Activated CD4-positive, alpha-beta T cell treated with anti-CD3 and anti-CD28 coated beads for 1 hour (primary cell): Measurements from ENCODE around the gene ORC3.
"Not testable (repeated sequence)": the region's sequence is repeated elsewhere in the genome, so short reads cannot be mapped to it uniquely, and the experiment has no call there.

Source experiments
- DNase-seq: peaks from one replicate; pipeline ENCODE4 v3.0.0-alpha.2; 2020

Gene ORC3

DNA sequence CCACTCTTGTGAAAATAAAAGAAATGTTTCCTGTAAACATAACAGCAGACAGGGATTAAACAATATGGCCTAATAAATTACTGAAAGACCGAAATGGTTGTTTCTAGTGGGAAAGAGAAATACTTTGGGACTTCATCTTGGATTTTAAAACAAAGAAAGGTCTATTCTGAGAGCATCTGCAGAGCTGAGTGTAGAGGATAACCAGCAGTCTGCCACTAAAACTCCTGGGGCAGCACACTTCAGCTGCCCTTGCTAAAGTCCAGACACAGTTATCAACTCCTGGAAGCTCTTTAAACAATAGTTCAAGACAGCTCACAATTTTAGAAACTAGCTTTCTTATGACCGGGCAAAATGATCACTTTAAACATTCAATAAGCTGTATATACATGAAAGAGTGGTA lies 73.5 kb downstream of the ORC3 start:
- no peak for DNase-seq

DNA sequence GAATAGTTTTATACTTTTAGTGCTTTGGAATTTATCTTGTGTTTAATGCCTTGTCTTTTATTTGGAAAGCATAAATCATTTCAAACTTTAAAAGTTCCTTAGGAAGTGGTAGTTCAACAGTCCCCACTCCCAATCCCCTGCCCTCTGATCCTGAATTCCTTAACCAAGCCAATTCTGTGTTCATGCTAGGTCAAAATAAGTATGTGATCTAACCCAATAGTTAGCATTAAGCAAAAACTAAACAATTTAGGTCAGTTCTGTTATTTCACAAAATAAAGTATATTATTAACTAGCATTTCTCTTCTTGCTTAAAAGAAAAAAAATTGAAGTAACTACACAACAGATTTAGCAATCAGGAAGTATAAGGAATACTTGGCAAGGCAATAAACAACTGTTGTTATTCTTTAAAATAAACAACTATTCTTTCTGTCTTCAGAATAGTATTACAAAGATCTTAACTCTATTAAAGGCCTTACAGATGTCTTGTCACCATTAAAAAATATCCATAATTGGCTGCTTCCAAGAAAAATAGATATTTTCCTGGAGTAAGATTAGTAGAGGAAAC lies 75.1 kb downstream of the ORC3 start:
- no peak for DNase-seq

DNA sequence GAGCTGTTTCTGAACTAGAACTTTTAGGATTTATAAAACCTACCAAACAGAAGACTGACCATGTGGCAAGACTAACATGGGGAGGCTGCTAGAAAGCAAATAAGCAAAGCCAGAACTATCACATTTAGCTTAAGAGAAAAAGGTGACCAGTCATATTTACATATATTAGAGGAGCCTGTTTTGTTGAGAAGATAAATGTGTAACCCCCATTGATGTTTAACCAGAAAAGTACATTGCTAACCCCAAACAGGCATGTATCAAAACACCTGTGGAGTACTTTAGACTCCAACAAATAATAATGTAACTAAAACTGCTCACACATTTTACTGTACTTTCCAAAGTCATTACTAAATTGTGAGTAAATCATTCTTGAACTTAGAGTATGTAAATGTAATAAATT lies 77.1 kb downstream of the ORC3 start:
- no peak for DNase-seq

DNA sequence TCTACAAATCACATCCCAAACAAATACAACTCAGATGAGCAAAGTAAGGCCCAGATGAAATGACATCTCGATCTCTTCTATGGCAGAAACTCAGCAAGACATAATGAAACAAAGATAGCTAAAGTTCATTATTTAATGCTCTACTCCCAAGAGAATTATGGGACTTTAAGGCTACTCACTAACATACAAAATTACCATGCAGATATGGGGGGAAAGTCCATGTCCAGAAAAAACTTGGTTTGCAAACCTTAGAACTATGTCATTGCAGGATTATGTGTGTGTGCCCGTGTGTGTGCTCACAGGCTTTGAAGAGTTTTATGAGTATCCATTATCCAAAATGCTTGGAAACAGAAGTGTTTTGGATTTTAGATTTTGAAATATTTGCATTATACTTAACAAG lies 78.1 kb downstream of the ORC3 start:
- DNase-seq, result no peak

DNA sequence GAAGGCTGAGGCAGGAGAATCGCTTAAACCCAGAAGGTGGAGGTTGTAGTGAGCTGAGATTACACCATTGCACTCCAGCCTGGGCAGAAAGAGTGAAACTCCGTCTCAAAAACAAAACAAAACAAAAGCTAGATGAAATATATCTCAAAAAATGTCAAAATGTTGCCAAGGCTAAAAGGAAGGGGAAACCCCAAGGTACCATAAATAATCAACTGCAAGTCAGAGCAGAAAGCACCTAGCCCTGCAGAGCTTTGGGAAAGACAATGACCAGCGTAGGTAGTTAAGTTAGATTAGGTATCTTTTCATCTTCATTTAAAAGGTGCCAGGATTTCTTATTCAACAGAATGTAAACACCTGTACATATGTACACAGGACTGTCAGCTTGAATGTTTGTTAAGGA lies 79.1 kb downstream of the ORC3 start:
- DNase-seq, result no peak

DNA sequence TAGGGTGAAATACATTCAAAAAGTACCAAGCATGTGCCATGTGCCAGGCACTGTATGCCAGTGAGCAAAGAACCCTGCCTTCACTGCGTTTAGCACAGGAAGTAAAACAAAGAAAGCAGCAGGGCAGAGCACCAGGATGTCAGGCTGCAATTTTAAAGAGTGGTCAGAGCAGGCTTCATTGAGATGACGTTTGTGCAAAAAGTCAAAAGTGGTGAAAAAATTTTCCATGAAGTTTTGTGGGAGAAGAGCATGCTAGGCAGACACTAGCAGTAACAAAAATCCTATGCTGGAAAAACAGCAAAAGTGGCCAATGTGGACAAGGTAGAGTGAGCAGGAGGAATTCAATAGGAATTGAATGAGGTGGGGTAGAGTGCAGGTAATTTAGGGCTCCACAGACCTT lies 80.8 kb downstream of the ORC3 start:
- DNase-seq, result no peak

DNA sequence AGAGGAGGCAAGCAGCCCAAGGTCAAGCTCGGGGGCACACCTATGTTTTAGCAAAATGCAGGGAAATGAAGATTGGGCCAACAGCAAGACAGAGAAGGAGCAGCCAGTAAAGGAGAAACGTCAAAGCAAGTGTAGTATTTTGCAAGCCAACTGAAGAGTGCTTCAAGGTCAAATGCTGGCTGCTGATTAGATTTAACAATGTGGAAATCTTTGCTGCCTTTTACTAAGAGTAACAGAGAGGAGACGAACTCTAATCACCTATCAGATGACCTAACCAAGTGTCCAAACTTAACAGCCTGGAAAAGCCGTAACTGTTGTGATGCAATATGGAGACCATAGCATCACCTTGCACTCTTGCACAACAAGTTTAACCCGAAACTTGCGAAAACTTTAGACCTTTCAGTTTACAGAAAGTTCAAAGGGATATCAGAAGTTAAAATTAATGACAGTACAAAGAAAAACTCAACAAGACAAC lies 81.7 kb downstream of the ORC3 start:
- DNase-seq, result no peak

DNA sequence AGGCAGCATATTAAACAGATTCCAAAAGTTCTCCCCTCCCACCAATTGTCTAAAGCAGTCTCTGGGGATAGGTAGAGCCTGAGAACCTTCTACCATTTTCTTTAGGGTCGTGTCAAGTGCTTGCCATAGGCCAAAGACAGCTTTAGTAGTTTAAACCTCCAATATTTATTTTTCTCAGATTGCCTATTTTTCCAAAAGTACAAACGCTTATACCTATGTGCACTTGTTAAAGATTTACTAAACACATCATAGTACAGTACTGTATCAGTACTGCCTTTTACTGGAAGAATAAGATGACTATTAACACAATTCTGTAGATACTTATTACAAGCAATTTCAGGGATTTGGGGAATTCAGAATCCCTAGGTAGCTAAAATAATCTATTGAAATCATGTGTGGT lies 82.7 kb downstream of the ORC3 start:
- no peak for DNase-seq

DNA sequence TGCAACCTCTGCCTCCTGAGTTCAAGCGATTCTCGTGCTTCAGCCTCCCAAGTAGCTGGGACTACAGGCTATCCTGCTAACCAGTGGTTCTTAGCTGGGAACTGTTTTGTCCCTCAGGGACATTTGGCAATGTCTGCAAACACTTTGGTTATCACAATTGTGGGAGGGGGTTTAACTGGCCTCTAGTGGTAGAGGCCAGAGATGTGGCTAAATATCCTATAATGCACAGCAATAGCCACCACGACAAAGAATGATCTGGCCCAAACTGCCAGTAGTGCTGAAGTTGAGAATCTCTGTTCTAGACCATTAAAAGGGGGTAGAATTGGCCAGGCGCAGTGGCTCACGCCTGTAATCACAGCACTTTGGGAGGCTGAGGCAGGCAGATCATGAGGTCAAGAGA lies 83.3 kb downstream of the ORC3 start:
- DNase-seq, result no peak

DNA sequence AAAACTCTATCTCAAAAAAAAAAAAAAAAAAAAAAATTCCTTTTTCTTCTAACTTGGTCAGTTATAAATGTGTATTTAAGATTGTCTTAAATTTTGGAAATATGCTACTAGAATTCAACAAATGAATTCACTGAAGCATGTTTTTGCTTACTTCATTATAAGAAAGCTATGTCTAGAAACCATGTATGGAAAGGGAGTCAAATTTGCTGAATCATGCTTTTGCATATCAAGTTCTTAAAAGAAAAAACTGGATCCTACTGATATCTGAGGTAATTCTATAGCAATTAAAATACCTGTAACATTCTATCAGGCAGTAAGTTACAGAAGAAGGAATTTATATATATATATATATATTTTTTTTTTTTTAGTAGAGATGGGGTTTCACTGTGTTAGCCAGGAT lies 84.4 kb downstream of the ORC3 start:
- no peak for DNase-seq

DNA sequence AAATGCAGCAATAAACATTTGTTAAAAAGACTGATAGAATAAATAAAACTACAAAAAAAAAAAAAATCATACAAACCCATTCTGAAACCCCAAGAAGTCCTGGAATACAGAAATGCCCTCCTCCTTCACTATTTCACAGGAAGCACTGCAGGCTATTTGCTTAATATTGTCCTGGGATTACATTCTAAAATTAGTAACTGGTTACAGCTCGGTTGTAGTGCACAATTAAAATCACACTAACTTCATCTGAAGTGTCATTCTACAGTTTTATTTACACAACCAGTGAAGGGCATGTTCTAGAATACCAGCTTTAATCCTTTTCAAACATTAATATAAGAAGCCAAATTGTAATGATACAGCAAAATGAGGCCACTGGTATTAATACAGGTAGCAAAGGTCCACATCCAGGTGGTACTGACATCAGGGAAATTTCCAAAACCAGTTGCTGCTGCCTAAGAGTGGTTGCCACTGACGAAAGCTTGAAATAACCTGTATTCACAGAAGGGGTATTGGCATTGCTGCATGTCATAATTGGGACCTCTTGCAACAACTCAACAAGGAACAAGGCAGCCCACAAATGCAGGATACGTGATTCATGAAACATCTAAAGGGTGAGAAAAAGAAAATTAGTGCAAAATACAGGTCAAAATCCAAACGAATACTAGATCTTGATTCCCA lies 85.2 kb downstream of the ORC3 start:
- DNase-seq, result no peak

DNA sequence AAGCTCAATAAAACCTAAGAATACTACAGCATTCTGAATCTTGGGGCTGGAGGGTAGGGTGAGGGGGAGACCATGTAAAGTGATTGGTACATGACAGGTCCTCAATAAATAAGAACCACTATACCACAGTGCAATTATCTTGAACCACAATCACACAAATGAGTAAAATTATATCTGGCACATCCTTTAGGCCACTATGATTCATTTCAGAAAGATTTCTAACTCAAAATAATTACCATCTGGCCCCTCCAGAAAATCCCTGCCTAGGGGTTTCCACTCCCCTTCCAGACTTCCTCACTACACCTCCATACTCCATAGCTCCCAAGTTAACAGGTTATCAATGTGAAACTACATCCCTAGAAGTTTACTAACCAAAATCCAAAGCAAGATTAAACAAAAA lies 92.4 kb downstream of the ORC3 start:
- no peak for DNase-seq

DNA sequence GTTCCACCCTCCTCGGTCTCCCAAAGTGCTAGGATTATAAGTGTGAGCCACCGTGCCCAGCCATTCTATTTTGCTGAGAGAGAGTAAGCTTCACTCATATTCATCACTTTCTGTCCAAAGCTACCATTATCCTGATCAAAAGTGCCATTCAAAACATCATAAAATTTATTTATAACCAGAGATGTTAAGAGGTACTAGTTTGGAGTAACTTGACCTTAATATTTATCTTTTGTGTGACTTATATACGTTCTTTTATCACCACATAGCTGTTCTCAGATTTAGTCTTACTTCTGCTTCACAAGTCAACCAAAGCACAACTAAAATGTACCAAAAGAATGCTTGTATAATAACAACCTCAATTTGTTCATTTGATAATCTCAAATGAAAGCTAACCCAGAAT lies 94.0 kb downstream of the ORC3 start:
- DNase-seq, result no peak

DNA sequence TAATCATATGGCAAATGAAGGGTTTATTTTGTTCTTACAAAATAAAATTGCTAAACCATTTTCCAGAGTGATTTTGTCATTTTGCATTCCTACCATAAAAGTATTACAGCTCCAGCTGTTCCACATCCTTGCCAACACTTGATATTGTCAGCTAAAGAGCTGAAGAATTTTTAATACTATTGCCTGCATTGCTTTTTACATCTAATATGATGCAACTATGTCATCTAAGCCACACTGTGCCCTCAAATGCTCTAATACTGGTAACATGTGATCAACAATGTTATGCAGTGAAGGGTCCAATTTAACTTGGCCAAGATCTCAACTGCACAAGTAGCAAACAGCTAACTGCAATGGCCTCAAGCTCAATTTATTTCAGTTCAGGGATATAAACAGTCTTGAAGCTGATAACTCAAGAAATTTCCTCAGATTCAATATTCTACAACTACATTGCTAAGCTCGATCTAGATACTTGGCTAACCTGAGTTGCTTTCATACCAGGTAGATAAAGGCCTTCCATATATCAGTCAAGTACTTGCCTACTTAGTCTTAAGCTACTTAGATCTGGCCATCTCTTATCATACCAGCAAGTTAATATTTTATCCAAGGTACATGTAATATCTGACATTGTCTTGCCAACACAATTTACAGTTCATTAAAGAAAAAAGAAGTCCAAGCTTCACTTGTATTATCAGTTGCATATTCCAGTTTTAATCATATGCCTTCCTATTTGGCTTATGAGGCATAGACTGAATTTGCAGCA lies 95.1 kb downstream of the ORC3 start:
- DNase-seq, result no peak

DNA sequence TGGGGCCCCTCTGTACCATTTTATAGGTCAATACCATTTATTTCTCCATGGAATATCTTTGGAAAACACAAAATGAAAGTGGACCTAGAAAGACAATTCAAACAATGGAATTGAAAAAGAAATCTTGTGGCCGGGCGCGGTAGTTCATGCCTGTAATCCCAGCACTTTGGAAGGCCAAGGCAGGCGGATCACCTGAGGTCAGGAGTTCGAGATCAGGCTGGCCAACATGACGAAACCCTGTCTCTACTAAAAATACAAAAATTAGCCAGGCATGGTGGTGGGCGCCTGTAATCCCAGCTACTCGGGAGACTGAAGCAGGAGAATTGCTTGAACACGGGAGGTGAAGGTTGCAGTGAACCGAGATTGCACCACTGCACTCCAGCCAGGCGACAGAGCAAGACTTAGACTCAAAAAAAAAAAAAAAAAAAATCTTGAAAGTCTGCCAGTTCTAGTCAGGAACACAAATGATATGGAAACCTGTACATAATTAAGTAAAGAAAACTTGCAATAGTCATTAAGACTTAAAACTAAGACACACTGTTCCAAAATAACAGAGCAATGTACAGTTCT lies 96.8 kb downstream of the ORC3 start:
- DNase-seq, result not testable (repeated sequence)

DNA sequence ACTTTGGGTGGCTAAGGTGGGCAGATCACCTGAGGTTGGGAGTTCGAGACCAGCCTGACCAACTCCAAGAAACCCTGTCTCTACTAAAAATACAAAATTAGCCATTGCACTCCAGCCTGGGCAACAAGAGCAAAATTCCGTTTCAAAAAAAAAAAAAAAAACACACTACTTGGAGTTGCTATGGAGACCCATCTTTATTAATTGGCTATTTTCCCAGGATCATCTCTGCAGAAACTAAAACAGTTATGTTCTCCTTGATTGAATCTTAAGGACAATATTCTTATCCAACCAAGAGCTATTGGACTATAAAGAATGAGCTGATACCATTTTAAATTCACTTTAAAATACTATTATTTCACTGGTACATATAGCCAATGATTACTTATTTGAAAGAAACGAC lies 97.4 kb downstream of the ORC3 start:
- DNase-seq, result no peak

DNA sequence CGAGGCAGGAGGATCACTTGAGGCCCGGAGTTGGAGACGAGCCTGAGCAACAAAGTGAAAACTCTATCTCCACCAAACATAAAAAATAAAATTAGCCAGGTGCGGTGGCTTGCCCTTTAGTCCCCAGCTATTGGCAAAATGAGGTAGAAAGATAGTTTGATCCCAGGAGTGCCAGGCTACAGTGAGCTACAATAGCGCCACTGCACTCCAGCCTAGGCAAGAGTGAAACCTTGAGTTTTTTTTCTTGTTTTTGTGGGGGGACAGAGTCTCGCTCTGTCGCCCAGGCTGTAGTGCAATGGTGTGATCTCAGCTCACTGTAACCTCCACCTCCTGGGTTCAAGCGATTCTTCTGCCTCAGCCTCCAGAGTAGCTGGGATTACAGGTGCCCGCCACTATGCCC lies 98.0 kb downstream of the ORC3 start:
- not testable (repeated sequence) for DNase-seq

DNA sequence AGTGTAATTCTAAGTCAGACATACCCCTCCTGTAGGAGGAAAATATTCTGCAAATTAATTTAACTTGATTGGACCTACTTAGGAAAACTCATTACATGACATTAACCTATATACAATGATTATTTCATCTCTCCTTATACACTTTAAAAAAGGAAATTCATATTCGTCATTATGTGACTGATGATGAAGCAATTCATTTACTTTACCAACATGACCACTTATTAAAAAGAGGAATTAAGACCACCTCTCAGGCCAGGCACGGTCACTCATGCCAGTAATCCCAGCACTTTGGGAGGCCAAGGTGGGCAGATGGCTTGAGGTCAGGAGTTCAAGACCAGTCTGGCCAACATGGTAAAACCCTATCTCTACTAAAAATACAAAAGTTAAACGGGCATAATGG lies 100.5 kb downstream of the ORC3 start:
- no peak for DNase-seq

DNA sequence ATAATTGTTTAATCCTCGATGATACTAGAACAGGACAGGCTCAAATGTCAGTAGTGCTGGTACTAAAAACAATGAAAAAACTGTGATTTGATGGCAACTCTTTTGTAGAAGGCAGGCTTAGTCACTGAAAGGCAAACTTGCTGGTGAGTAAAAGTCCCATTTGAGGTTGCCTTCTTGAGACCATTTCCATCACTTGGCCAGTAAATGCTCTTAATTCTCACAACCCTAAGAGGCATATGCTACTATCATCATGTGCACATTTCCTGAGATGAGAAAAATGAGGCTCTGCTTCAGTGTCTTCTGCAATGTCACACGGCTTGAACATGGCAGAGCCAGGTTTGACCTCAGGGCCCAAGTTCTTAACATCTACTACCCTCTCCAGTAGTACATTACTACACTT lies 102.2 kb downstream of the ORC3 start:
- no peak for DNase-seq

DNA sequence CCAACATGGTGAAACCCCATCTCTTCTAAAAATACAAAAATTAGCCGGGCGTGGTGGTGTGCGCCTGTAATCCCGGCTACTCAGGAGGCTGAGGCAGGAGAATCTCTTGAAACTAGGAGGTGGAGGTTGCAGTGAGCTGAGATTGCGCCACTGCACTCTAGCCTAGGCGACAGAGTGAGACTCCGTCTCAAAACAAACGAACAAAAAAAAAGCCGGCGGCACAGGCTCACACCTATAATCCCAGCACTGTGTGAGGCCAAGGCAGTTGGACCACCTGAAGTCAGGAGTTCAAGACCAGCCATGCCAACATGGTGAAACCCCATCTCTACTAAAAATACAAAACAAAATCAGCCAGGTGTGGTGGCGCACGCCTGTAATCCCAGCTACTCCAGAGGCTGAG lies 106.9 kb downstream of the ORC3 start:
- DNase-seq, result not testable (repeated sequence)

DNA sequence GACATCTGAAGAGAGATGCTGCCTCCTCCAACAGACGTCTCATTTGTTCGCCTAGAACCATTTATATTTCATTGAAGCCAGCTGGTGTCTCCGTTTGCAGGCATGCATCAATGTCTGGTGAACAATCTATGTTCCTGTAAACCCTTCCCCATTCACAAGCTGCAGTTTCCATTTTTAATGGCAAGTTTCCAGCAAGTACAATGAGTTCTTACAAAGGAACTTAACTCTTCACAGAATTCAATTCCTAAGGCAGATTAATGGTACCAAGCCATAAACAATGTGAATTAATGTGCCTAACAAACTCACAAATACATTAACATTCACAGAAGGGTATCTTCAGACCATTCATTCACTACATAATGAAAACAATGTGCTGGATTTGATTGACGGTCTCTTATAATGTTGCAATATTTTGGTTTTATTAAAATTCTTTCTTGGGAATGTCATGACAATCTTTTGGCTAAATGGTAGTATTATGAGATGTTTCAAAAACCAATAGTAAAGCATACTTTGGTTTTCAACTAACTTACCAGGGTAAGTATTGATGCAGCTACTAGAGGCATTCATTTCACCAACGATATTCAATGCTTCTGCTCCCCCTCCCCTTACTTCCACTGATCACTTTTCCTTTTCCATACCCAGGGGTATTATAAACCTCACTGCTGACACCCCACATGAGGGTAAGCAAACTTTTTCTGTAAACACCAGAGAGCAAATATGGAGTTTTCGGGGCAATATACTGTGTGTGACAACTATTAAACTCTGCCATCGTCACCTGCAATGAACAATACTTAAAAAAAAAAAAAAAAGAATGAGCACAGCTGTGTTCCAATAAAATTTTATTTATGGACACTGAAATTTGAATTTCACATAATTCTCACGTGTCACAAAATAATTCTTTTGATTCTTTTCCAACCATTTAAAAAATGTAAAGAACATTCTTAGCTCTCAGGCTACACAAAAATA lies 107.9 kb downstream of the ORC3 start:
- no peak for DNase-seq

DNA sequence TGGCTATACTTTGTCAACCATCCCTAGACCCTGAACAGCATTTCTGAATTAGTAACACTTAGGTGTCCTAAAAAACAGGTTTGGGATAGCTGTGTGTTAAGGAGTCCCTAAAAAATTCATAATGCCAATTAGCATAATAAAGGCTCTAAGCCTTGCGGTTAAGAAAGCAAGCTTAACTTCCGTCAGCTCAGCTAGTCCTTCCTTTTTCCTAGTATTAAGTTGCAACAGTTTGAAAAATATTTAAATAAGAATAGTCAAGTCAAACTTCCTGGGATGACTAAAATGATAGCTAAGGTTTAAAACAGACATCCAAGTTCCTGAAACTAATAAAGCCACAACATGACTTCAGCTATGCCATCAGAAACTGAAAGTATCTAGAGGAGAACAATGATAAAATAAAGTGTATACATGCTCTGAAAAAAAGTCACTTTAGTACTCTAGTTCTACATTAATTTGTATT lies 108.6 kb downstream of the ORC3 start:
- DNase-seq, result no peak

DNA sequence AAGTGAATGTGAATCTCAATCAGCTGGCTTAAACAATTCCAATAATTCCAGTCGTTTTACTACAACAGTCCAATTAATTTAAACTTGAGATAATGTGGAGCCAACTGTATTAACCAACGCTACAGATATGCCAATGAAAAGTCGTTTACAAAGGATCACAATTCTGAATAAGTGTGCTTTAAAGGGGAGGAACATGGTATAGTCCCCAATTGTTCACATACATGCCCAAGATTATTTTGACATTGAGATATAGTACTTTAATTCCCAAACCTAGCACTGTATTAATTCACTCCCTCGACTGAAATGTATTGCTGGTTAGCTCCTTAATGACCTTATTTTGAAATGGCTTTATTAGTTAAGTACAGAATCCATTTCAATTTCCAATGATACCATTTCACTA lies 109.6 kb downstream of the ORC3 start:
- DNase-seq, result no peak
